NCI-H345 (cell line): ENCODE data around the gene RHOB.
"Not testable (repeated sequence)": the region's sequence is repeated elsewhere in the genome, so short reads cannot be mapped to it uniquely, and the experiment has no call there.

Experiments
- DNase-seq: peaks from one replicate; lab custom pipeline; 2025; lab: John Stamatoyannopoulos, UW

Gene RHOB

GRCh38 chr2:20422402-20423271 is 24.2 kb upstream of the RHOB start:
- peak; percentile 22 for DNase-seq

- no peak for DNase-seq
These were observed 23.5 kb upstream of the RHOB start for GRCh38 chr2:20423359-20423758.

- no peak for DNase-seq
These were observed 23.0 kb upstream of the RHOB start for GRCh38 chr2:20423847-20424246.

- DNase-seq: no peak
These were observed 22.3 kb upstream of the RHOB start for GRCh38 chr2:20424300-20425290.

GRCh38 chr2:20425371-20425881 is 21.4 kb upstream of the RHOB start:
- no peak for DNase-seq

GRCh38 chr2:20425884-20426283 is 21.0 kb upstream of the RHOB start:
- no peak for DNase-seq

GRCh38 chr2:20427931-20428526 is 18.8 kb upstream of the RHOB start:
- DNase-seq: no peak

GRCh38 chr2:20428717-20429490 is 18.0 kb upstream of the RHOB start:
- DNase-seq: no peak

- no peak for DNase-seq
These were observed 17.3 kb upstream of the RHOB start for GRCh38 chr2:20429528-20429927.

GRCh38 chr2:20430035-20430434 is 16.8 kb upstream of the RHOB start:
- DNase-seq: no peak

GRCh38 chr2:20430461-20431300 is 16.2 kb upstream of the RHOB start:
- DNase-seq: no peak

- DNase-seq: no peak
These were observed 15.6 kb upstream of the RHOB start for GRCh38 chr2:20431301-20431698.

- DNase-seq: no peak
These were observed 15.1 kb upstream of the RHOB start for GRCh38 chr2:20431772-20432171.

- no peak for DNase-seq
These were observed 14.2 kb upstream of the RHOB start for GRCh38 chr2:20432714-20433113.

GRCh38 chr2:20433249-20433648 is 13.6 kb upstream of the RHOB start:
- no peak for DNase-seq

GRCh38 chr2:20433946-20434553 is 12.8 kb upstream of the RHOB start:
- DNase-seq: no peak

GRCh38 chr2:20434588-20435294 is 12.1 kb upstream of the RHOB start:
- peak; percentile 84 for DNase-seq

GRCh38 chr2:20435456-20435855 is 11.4 kb upstream of the RHOB start:
- DNase-seq: not testable (repeated sequence)

- no peak for DNase-seq
These were observed 10.0 kb upstream of the RHOB start for GRCh38 chr2:20436716-20437470.
